Parathyroid adenoma (tissue), 2 donors: ENCODE data around the gene ZPBP2.

ENCODE experiments used
- H2AFZ ChIP-seq: fragments of 300-600 bp; sonication (generic); one replicate; pipeline ENCODE4 v1.7.0; 2017; ENCODE audit warnings: antibody characterized with exemption, mild to moderate bottlenecking
- H3K27ac ChIP-seq: fragments of 300-600 bp; sonication (generic); one replicate; pipeline ENCODE4 v1.7.0; 2017
- H3K27me3 ChIP-seq: fragments of 300-600 bp; sonication (generic); one replicate; pipeline ENCODE4 v1.7.0; 2017; ENCODE audit warnings: low read length; ENCODE audit not compliant: control insufficient read depth, insufficient read depth
- H3K36me3 ChIP-seq: fragments of 300-600 bp; sonication (generic); one replicate; pipeline ENCODE4 v1.7.0; 2017; ENCODE audit warnings: low read length; ENCODE audit not compliant: control insufficient read depth, insufficient read depth
- H3K4me1 ChIP-seq: fragments of 300-600 bp; sonication (generic); one replicate; pipeline ENCODE4 v1.7.0; 2017; ENCODE audit warnings: control low read depth
- H3K4me2 ChIP-seq: fragments of 300-600 bp; sonication (generic); one replicate; pipeline ENCODE4 v1.7.0; 2017; ENCODE audit warnings: low read length
- H3K4me3 ChIP-seq: fragments of 300-600 bp; sonication (generic); one replicate; pipeline ENCODE4 v1.7.0; 2017; ENCODE audit warnings: low read depth, low read length
- H3K79me2 ChIP-seq: fragments of 300-600 bp; sonication (generic); one replicate; pipeline ENCODE4 v1.7.0; 2017; ENCODE audit warnings: control low read depth
- H3K9ac ChIP-seq: fragments of 300-600 bp; sonication (generic); one replicate; pipeline ENCODE4 v1.7.0; 2017; ENCODE audit warnings: mild to moderate bottlenecking
- H3K9me3 ChIP-seq: fragments of 300-600 bp; sonication (generic); one replicate; pipeline ENCODE4 v1.7.0; 2017; ENCODE audit warnings: low read length; ENCODE audit not compliant: control insufficient read depth
- CTCF ChIP-seq: fragments of 300-600 bp; sonication (generic); IDR thresholded peaks from one replicate; pipeline ENCODE4 v1.7.0; 2017; ENCODE audit warnings: antibody characterized with exemption, mild to moderate bottlenecking
- donor health status: primary hyperparathyroidism.

ZPBP2 gene

DNA sequence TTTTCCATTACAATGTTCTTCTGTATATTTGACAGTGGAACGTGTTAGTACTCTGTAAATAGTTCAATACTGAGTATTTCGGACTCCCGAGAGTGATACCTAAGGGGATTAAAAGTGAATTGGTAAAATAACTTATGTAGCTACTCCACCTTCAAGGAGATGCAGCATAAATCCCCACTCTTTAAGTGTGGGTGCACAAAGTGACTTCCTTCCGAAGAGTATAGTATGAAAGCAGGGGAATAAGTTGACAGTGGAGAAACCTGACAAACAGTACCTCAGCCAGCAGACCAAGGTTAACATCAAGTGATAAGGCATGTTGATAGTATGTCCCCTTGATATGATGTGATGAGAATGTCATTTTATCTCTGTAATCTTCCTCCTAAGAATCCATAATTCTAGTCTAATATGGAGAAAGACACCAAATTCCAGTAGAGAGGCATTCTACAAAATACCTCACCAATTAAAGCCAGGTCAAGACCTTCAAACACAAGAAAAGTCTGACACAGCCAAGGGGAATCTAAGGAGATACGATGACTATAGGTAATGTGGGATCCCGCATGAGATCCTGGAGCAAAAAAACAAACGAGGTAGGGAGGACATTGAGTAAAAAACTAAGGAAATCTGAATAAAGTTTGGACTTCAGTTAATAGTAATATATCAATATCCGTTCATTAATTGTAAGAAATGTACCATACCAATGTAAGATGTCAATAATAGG is 1.8 kb upstream of the ZPBP2 start:
- no peak for TF ChIP-seq CTCF
- no peak overlapping the region for H3K27ac ChIP-seq
- H3K79me2 ChIP-seq = no peaks in the 10 kb centered on the region
- H3K4me3 ChIP-seq = no peak overlapping the region
- H3K9ac ChIP-seq = no peak overlapping the region
- peaks cover 14% of the 10 kb centered on the region for H3K27me3 ChIP-seq
- no peaks in the 10 kb centered on the region for H3K9me3 ChIP-seq
- H3K4me2 ChIP-seq = no peak overlapping the region
- no peak overlapping the region for H2AFZ ChIP-seq
- no peaks in the 10 kb centered on the region for H3K4me1 ChIP-seq
- H3K36me3 ChIP-seq = no peaks in the 10 kb centered on the region

- Histone ChIP-seq H3K4me3 (no peak overlapping the region), H3K79me2 (no peaks in the 10 kb centered on the region), H3K4me2 (no peak overlapping the region), H3K27me3 (peaks cover 13% of the 10 kb centered on the region), H3K9ac (no peak overlapping the region), H3K36me3 (no peaks in the 10 kb centered on the region), H3K27ac (no peak overlapping the region), H3K4me1 (no peaks in the 10 kb centered on the region), H3K9me3 (no peaks in the 10 kb centered on the region), H2AFZ (no peak overlapping the region)
- no peak for TF ChIP-seq CTCF
Observed at GRCh38 chr17:39867084-39867879, 720 bp upstream of the ZPBP2 start.

- Histone ChIP-seq H3K27me3 (peaks cover 8% of the 10 kb centered on the region), H3K27ac (no peak overlapping the region), H3K4me2 (no peak overlapping the region), H3K36me3 (no peaks in the 10 kb centered on the region), H3K9ac (no peak overlapping the region), H3K79me2 (no peaks in the 10 kb centered on the region), H2AFZ (no peak overlapping the region), H3K4me1 (no peaks in the 10 kb centered on the region), H3K9me3 (no peaks in the 10 kb centered on the region), H3K4me3 (no peak overlapping the region)
- no peak for TF ChIP-seq CTCF
Observed at GRCh38 chr17:39868554-39868942, 546 bp downstream of the ZPBP2 start.

DNA sequence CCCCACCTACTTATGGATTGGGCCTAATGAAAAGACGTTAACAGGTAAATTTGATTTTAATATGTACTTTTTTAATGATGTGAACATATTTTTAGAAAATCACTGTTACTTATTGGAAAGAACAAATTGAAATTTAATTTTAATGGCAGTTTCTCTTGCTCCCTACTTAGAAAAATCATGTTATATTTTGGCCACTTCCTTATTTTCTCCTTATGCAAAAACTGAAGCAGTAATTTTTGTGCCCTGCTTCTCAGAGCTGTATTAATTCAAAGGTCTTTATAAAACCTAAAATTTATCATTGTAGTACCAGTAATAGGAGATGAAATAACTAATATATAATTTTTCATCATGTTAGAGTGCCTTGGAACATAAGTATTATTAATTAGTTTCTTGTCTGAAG is 2.8 kb downstream of the ZPBP2 start:
- Histone ChIP-seq H3K9ac (no peak overlapping the region), H3K27ac (no peak overlapping the region), H3K4me2 (no peak overlapping the region), H3K4me3 (no peak overlapping the region), H3K9me3 (no peaks in the 10 kb centered on the region), H3K27me3 (peaks cover 5% of the 10 kb centered on the region), H2AFZ (no peak overlapping the region), H3K4me1 (no peaks in the 10 kb centered on the region), H3K36me3 (no peaks in the 10 kb centered on the region), H3K79me2 (no peaks in the 10 kb centered on the region)
- no peak for TF ChIP-seq CTCF
